ENCODE results near the gene SPATA32. TPM values are rescaled to one million over a fixed set of nuclear protein-coding genes. Genes with fewer than 3 reads are reported as not detected.

The SPATA32 gene
- total and polyA plus RNA-seq, 8 donors: 0.13 to 0.69 (median 0.44) TPM; not detected in 2

- Histone ChIP-seq H3K4me1 (peaks cover 5 to 53% of the 10 kb centered on the region in 2 donors), H3K36me3 (peaks cover 0 to 45% of the 10 kb centered on the region in 2 donors), H3K27ac (peak overlapping the region; percentile 82 to 83), H3K9me3 (no peaks in the 10 kb centered on the region), H3K4me3 (peak overlapping the region; percentile 43 to 53), H3K27me3 (no peaks in the 10 kb centered on the region)
- intact Hi-C loops (cut with DNase I): no loop called here
- peak; percentile 76 for ATAC-seq
- TF ChIP-seq CTCF (IDR thresholded peaks at IDR 0.05): no peak
- DNase-seq: peak in 3 of 4 donors; percentile 36 to 89 (median 71)
Measured at GRCh38 chr17:45248132-45248957, 13.5 kb downstream of the SPATA32 start.

- no peak for TF ChIP-seq CTCF (IDR thresholded peaks at IDR 0.05)
- Histone ChIP-seq H3K4me3 (peak overlapping the region; percentile 43 to 53), H3K27me3 (no peaks in the 10 kb centered on the region), H3K4me1 (peaks cover 5 to 48% of the 10 kb centered on the region in 2 donors), H3K27ac (peak overlapping the region; percentile 82 to 83), H3K36me3 (peaks cover 0 to 52% of the 10 kb centered on the region in 2 donors), H3K9me3 (no peaks in the 10 kb centered on the region)
- intact Hi-C loops (cut with DNase I): no loop called here
- DNase-seq (peak; percentile 72 to 97 (median 92)), ATAC-seq (peak; percentile 95)
Measured at GRCh38 chr17:45247429-45248131, 14.3 kb downstream of the SPATA32 start.

- Histone ChIP-seq H3K4me3 (peak overlapping the region; percentile 43 to 53), H3K4me1 (peaks cover 5 to 42% of the 10 kb centered on the region in 2 donors), H3K9me3 (no peaks in the 10 kb centered on the region), H3K27ac (peak overlapping the region; percentile 78 to 82), H3K27me3 (no peaks in the 10 kb centered on the region), H3K36me3 (peaks cover 0 to 59% of the 10 kb centered on the region in 2 donors)
- ATAC-seq: peak; percentile 8
- DNase-seq: peak in 2 of 4 donors; percentile 53 to 78
- intact Hi-C loops (cut with DNase I): no loop called here
- peak; percentile 21 to 25 for TF ChIP-seq CTCF (IDR thresholded peaks at IDR 0.05)
Measured at GRCh38 chr17:45246861-45247428, 14.9 kb downstream of the SPATA32 start.

GRCh38 chr17:45246338-45246737 is 15.6 kb downstream of the SPATA32 start:
- peak overlapping the region in 1 of 2 donors; percentile 43 for H3K4me3 ChIP-seq
- intact Hi-C loops (cut with DNase I): no loop called here
- H3K9me3 ChIP-seq: no peaks in the 10 kb centered on the region
- no peak for ATAC-seq
- no peak for DNase-seq
- H3K27me3 ChIP-seq: peaks cover 0 to 3% of the 10 kb centered on the region in 2 donors
- TF ChIP-seq CTCF (IDR thresholded peaks at IDR 0.05): no peak
- H3K4me1 ChIP-seq: peaks cover 5 to 41% of the 10 kb centered on the region in 2 donors
- H3K36me3 ChIP-seq: peaks cover 0 to 64% of the 10 kb centered on the region in 2 donors
- no peak overlapping the region for H3K27ac ChIP-seq
